HuH-7.5 (cell line): ENCODE measurements around the gene TNN.

ENCODE experiments used
- DNase-seq: peaks from one replicate; pipeline ENCODE4 v3.0.0; 2011; ENCODE audit warnings: low spot score

TNN gene

GRCh38 chr1:175147569-175147968, 79.9 kb downstream of the TNN start:
- DNase-seq: no peak

GRCh38 chr1:175148068-175148467, 80.4 kb downstream of the TNN start:
- DNase-seq: no peak

GRCh38 chr1:175150596-175151319, 83.1 kb downstream of the TNN start:
- no peak for DNase-seq

GRCh38 chr1:175152006-175152652, 84.5 kb downstream of the TNN start:
- peak; percentile 61 for DNase-seq

- peak; percentile 46 for DNase-seq
These were observed 87.2 kb downstream of the TNN start for GRCh38 chr1:175154629-175155472.

- no peak for DNase-seq
These were observed 87.8 kb downstream of the TNN start for GRCh38 chr1:175155473-175155856.

GRCh38 chr1:175155936-175156335, 88.3 kb downstream of the TNN start:
- DNase-seq: no peak

GRCh38 chr1:175157200-175157599, 89.6 kb downstream of the TNN start:
- no peak for DNase-seq

- no peak for DNase-seq
These were observed 90.5 kb downstream of the TNN start for GRCh38 chr1:175158170-175158591.

- DNase-seq: no peak
These were observed 95.3 kb downstream of the TNN start for GRCh38 chr1:175162955-175163354.

GRCh38 chr1:175163702-175164101, 96.1 kb downstream of the TNN start:
- DNase-seq: no peak

GRCh38 chr1:175164751-175165150, 97.1 kb downstream of the TNN start:
- DNase-seq: no peak

GRCh38 chr1:175166746-175167145, 99.1 kb downstream of the TNN start:
- no peak for DNase-seq

GRCh38 chr1:175167861-175168260, 100.2 kb downstream of the TNN start:
- no peak for DNase-seq

- no peak for DNase-seq
These were observed 101.1 kb downstream of the TNN start for GRCh38 chr1:175168782-175169181.

- no peak for DNase-seq
These were observed 101.8 kb downstream of the TNN start for GRCh38 chr1:175169286-175170018.

- no peak for DNase-seq
These were observed 103.6 kb downstream of the TNN start for GRCh38 chr1:175171036-175171913.

- no peak for DNase-seq
These were observed 104.9 kb downstream of the TNN start for GRCh38 chr1:175172503-175172902.

GRCh38 chr1:175173531-175173930, 105.9 kb downstream of the TNN start:
- DNase-seq: no peak

- DNase-seq: no peak
These were observed 106.9 kb downstream of the TNN start for GRCh38 chr1:175174309-175175102.
